ENCODE results near the gene TNFRSF25. TPM values are rescaled to one million over a fixed set of nuclear protein-coding genes. Genes with fewer than 3 reads are reported as not detected.

TNFRSF25 gene
- polyA plus RNA-seq, 1 experiment, result 3.3 TPM

GRCh38 chr1:6475381-6476133, 9.6 kb upstream of the TNFRSF25 start:
- Histone ChIP-seq H3K4me3 (ENCODE audit: low read depth, low read length) (no peak overlapping the region), H3K36me3 (ENCODE audit: control insufficient read depth, insufficient read depth, low read length) (peaks cover 18% of the 10 kb centered on the region), H3K27me3 (ENCODE audit: control insufficient read depth, insufficient read depth, low read length) (no peaks in the 10 kb centered on the region)
- POLR2A ChIA-PET, result no interaction called here
- CTCF ChIA-PET, result interaction anchor here (0.6 to 7.3 kb wide), 11 partner anchors 8 to 336 kb away, joined by 3 to 58 read pairs (median 3); partner anchors contain the start of genes HES2, NOL9 and PLEKHG5
- DNase-seq (ENCODE audit: low read depth), result no peak
- peak; percentile 93 for TF ChIP-seq CTCF (IDR thresholded peaks at IDR 0.05; ENCODE audit: insufficient read depth, low read depth, low read length)

GRCh38 chr1:6474815-6475282, 8.9 kb upstream of the TNFRSF25 start:
- H3K36me3 ChIP-seq (ENCODE audit: control insufficient read depth, insufficient read depth, low read length), result peaks cover 21% of the 10 kb centered on the region
- no peak for TF ChIP-seq CTCF (IDR thresholded peaks at IDR 0.05; ENCODE audit: insufficient read depth, low read depth, low read length)
- ChIA-PET CTCF (interaction anchor here (1.8 to 7.3 kb wide), 2 partner anchors 9 to 14 kb away, joined by 8 to 58 read pairs; partner anchors contain the start of gene PLEKHG5), POLR2A (no interaction called here)
- DNase-seq (ENCODE audit: low read depth), result no peak
- H3K27me3 ChIP-seq (ENCODE audit: control insufficient read depth, insufficient read depth, low read length), result no peaks in the 10 kb centered on the region
- H3K4me3 ChIP-seq (ENCODE audit: low read depth, low read length), result no peak overlapping the region

- POLR2A ChIA-PET, result no interaction called here
- Histone ChIP-seq H3K4me3 (ENCODE audit: low read depth, low read length) (no peak overlapping the region), H3K27me3 (ENCODE audit: control insufficient read depth, insufficient read depth, low read length) (no peaks in the 10 kb centered on the region), H3K36me3 (ENCODE audit: control insufficient read depth, insufficient read depth, low read length) (peaks cover 22% of the 10 kb centered on the region)
- DNase-seq (ENCODE audit: low read depth), result no peak
- CTCF ChIA-PET, result interaction anchor here (0.9 to 1.8 kb wide), 2 partner anchors 10 to 12 kb away, joined by 4 to 8 read pairs; no protein-coding TSS in a partner anchor
- TF ChIP-seq CTCF (IDR thresholded peaks at IDR 0.05; ENCODE audit: insufficient read depth, low read depth, low read length), result no peak
Observed at GRCh38 chr1:6473974-6474814, 8.2 kb upstream of the TNFRSF25 start.

- ChIA-PET CTCF (interaction anchor here (0.9 to 1.6 kb wide), 2 partner anchors 13 to 226 kb away, joined by 4 to 5 read pairs; no protein-coding TSS in a partner anchor), POLR2A (no interaction called here)
- Histone ChIP-seq H3K4me3 (ENCODE audit: low read depth, low read length) (no peak overlapping the region), H3K36me3 (ENCODE audit: control insufficient read depth, insufficient read depth, low read length) (peaks cover 32% of the 10 kb centered on the region), H3K27me3 (ENCODE audit: control insufficient read depth, insufficient read depth, low read length) (no peaks in the 10 kb centered on the region)
- no peak for TF ChIP-seq CTCF (IDR thresholded peaks at IDR 0.05; ENCODE audit: insufficient read depth, low read depth, low read length)
- DNase-seq (ENCODE audit: low read depth), result no peak
Observed at GRCh38 chr1:6473156-6473555, 7.2 kb upstream of the TNFRSF25 start.

GRCh38 chr1:6472391-6472790, 6.4 kb upstream of the TNFRSF25 start:
- TF ChIP-seq CTCF (IDR thresholded peaks at IDR 0.05; ENCODE audit: insufficient read depth, low read depth, low read length), result peak; percentile 35; the same call in 1 of the 2 replicates
- H3K36me3 ChIP-seq (ENCODE audit: control insufficient read depth, insufficient read depth, low read length), result peaks cover 36% of the 10 kb centered on the region
- no peak for DNase-seq (ENCODE audit: low read depth)
- H3K4me3 ChIP-seq (ENCODE audit: low read depth, low read length), result no peak overlapping the region
- POLR2A ChIA-PET, result no interaction called here
- CTCF ChIA-PET, result interaction anchor here (0.7 to 1.6 kb wide), 6 partner anchors 9 to 226 kb away, joined by 3 to 6 read pairs (median 4); no protein-coding TSS in a partner anchor
- no peaks in the 10 kb centered on the region for H3K27me3 ChIP-seq (ENCODE audit: control insufficient read depth, insufficient read depth, low read length)
